DMS53 treated with DMSO at 0.1 percent for 48 hours (cell line): ENCODE measurements around the gene CMIP.

Experiments used
- DNase-seq: peaks from one replicate; lab custom pipeline; 2025; ENCODE audit not compliant: unreplicated experiment; lab: John Stamatoyannopoulos, UW

The CMIP gene

GRCh38 chr16:81473969-81474959 is 29.7 kb downstream of the CMIP start:
- DNase-seq: no peak

GRCh38 chr16:81477697-81478693 is 33.4 kb downstream of the CMIP start:
- DNase-seq: no peak

GRCh38 chr16:81478876-81479511 is 34.4 kb downstream of the CMIP start:
- DNase-seq: no peak

- DNase-seq: no peak
Observed at GRCh38 chr16:81480606-81481206, 36.1 kb downstream of the CMIP start.

GRCh38 chr16:81481207-81481821 is 36.7 kb downstream of the CMIP start:
- DNase-seq: no peak

GRCh38 chr16:81482329-81483063 is 37.9 kb downstream of the CMIP start:
- no peak for DNase-seq

- no peak for DNase-seq
Observed at GRCh38 chr16:81483064-81483969, 38.7 kb downstream of the CMIP start.

GRCh38 chr16:81483970-81484595 is 39.5 kb downstream of the CMIP start:
- no peak for DNase-seq

- no peak for DNase-seq
Observed at GRCh38 chr16:81484908-81485624, 40.5 kb downstream of the CMIP start.

- no peak for DNase-seq
Observed at GRCh38 chr16:81485824-81486539, 41.4 kb downstream of the CMIP start.

GRCh38 chr16:81486540-81487061 is 42.0 kb downstream of the CMIP start:
- DNase-seq: no peak

- no peak for DNase-seq
Observed at GRCh38 chr16:81487301-81487720, 42.7 kb downstream of the CMIP start.

- DNase-seq: no peak
Observed at GRCh38 chr16:81488687-81489411, 44.2 kb downstream of the CMIP start.

- DNase-seq: no peak
Observed at GRCh38 chr16:81489547-81490267, 45.1 kb downstream of the CMIP start.

- DNase-seq: no peak
Observed at GRCh38 chr16:81491541-81492188, 47.1 kb downstream of the CMIP start.
